Measurements from ENCODE around the gene ABCA7. TPM values are rescaled to one million over a fixed set of nuclear protein-coding genes. Genes with fewer than 3 reads are reported as not detected.

The ABCA7 gene
- total and polyA plus RNA-seq, 2 of the 8 experiments (the other 6 are each of a cell fraction or from before 2014, with no cell fraction given) = 10.4 to 25.6 TPM

- no peak for TF ChIP-seq SAP30 (IDR thresholded peaks at IDR 0.05; ENCODE audit: insufficient read depth, insufficient replicate concordance, low read length)
- TF ChIP-seq CHD1 (IDR thresholded peaks at IDR 0.05; ENCODE audit: low read depth, low read length) = no peak
- TF ChIP-seq SIN3A (conservative IDR thresholded peaks at IDR 0.05 in 1 of 2, IDR thresholded peaks at IDR 0.05 in 1 of 2; ENCODE audit: low read depth in 1 of 2, low read length in 2 of 2) = peak in 1 of 2 experiments; percentile 83; a peak in 2 of 4 replicates
- no peak for TF ChIP-seq CBX8 (IDR thresholded peaks at IDR 0.05; ENCODE audit: borderline replicate concordance, low read depth, low read length)
- no peak for TF ChIP-seq SP1 (IDR thresholded peaks at IDR 0.05; ENCODE audit: low read depth, low read length)
- no peak for TF ChIP-seq SUZ12 (IDR thresholded peaks at IDR 0.05; ENCODE audit: low read length)
- no peak for TF ChIP-seq RFX5 (IDR thresholded peaks at IDR 0.05; ENCODE audit: borderline replicate concordance, low read depth, low read length)
- peak; percentile 53 for TF ChIP-seq ASH2L (IDR thresholded peaks at IDR 0.05; ENCODE audit: low read length)
- TF ChIP-seq JUND (IDR thresholded peaks at IDR 0.05; ENCODE audit: low read length) = no peak
- TF ChIP-seq TAF1 (IDR thresholded peaks at IDR 0.05; ENCODE audit: low read depth, low read length) = no peak
- TF ChIP-seq GTF2F1 (IDR thresholded peaks at IDR 0.05; ENCODE audit: borderline replicate concordance, low read depth, low read length) = no peak
- TF ChIP-seq E2F6 (IDR thresholded peaks at IDR 0.05) = peak; percentile 86
- TF ChIP-seq CTBP2 (IDR thresholded peaks at IDR 0.05; ENCODE audit: borderline replicate concordance, insufficient read depth, insufficient read length, low read length) = peak; percentile 45
- TF ChIP-seq NANOG (IDR thresholded peaks at IDR 0.05; ENCODE audit: insufficient read depth, low read depth, low read length, poor library complexity, severe bottlenecking) = no peak
- TF ChIP-seq ZNF274 (IDR thresholded peaks at IDR 0.05; ENCODE audit: borderline replicate concordance, extremely low read depth, low read length) = no peak
- TF ChIP-seq CEBPB (IDR thresholded peaks at IDR 0.05; ENCODE audit: low read depth, low read length) = no peak
- TF ChIP-seq ATF3 (IDR thresholded peaks at IDR 0.05; ENCODE audit: insufficient read depth, low read depth, low read length) = no peak
- TF ChIP-seq POLR2AphosphoS5 (IDR thresholded peaks at IDR 0.05; ENCODE audit: low read depth, low read length) = no peak; the same call in 1 of the 2 replicates
- TF ChIP-seq HDAC6 (IDR thresholded peaks at IDR 0.05; ENCODE audit: low read depth, low read length) = no peak
Measured at GRCh38 chr19:1070931-1071791, 31.3 kb downstream of the ABCA7 start (continued).
